K562 (cell line): ENCODE results near the gene GNG7. TPM values are rescaled to one million over a fixed set of nuclear protein-coding genes. Genes with fewer than 3 reads are reported as not detected.

Experiments
- ATAC-seq: fragments of 200-7000 bp; cut with Tn5 transposase; 3 replicates; pipeline ENCODE4 v1.9.1; 2020; ENCODE audit warnings: moderate library complexity
- BruUV-seq: library from RNA; stranded (reverse); fragments of 400-500 nt; replicated peaks from 2 replicates; lab custom pipeline; 2021; lab: Mats Ljungman, UMichigan
- CTCF ChIA-PET: fragments of 300-600 bp; formaldehyde crosslinking; extraction: SDS; loops from one replicate; lab custom pipeline; 2021; ENCODE audit warnings: low intra/inter-chr PET ratio; lab: Yijun Ruan, JAX
- POLR2A ChIA-PET: fragments of 300-600, 350-650 bp; sonication (Branson Sonifier 250); formaldehyde crosslinking; extraction: SDS; loops from one replicate; lab custom pipeline; 2021; ENCODE audit warnings: antibody characterized with exemption, inconsistent platforms; lab: Yijun Ruan, JAX
- DNase-seq, 4 experiments: peaks; one replicate each; pipeline versions ENCODE4 v3.0.0 to v3.0.0-alpha.2; 2011 to 2018; ENCODE audit warnings: low spot score in 3 of 4, mixed read lengths in 3 of 4; ENCODE audit errors: extremely low read depth in 1 of 4
- FAIRE-seq: peaks from 2 replicates; lab custom pipeline; 2011; peaks lifted over from hg19 to GRCh38; lab: Jason Lieb, UNC
- H2AFZ ChIP-seq: 2 replicates; pipeline ENCODE4 v1.6.0; 2011; ENCODE audit warnings: low read depth, low read length, control low read depth, inconsistent platforms
- H3K27ac ChIP-seq: fragments of 200-600 bp; 3 replicates; pipeline ENCODE4 v1.8.0; 2011; ENCODE audit warnings: low read depth, mild to moderate bottlenecking, control low read depth, inconsistent platforms, low read length, moderate library complexity, mixed read lengths; ENCODE audit errors: extremely low read depth
- H3K27me3 ChIP-seq, 2 experiments: fragments of 300-600 bp in 1 of 2; 2 replicates in 1 of 2; 3 replicates in 1 of 2; pipeline versions ENCODE4 v1.6.0 to v1.8.0; 2011; ENCODE audit warnings: inconsistent platforms in 2 of 2, low read length in 2 of 2, mild to moderate bottlenecking in 1 of 2, mixed read lengths in 1 of 2, moderate library complexity in 1 of 2; ENCODE audit not compliant: control insufficient read depth in 2 of 2, insufficient read depth in 2 of 2
- H3K36me3 ChIP-seq: fragments of 300-600 bp; 3 replicates; pipeline ENCODE4 v1.8.0; 2011; ENCODE audit warnings: mild to moderate bottlenecking, low read length, inconsistent platforms; ENCODE audit not compliant: control insufficient read depth, insufficient read depth
- H3K4me1 ChIP-seq, 2 experiments: fragments of 200-600 bp in 1 of 2; replicated peaks in 1 of 2; 2 replicates in 1 of 2; 3 replicates in 1 of 2; pipeline versions ENCODE4 v1.5.1 to v1.8.0; 2011; ENCODE audit warnings: inconsistent platforms in 2 of 2, low read length in 2 of 2, mild to moderate bottlenecking in 1 of 2, mixed read lengths in 1 of 2, moderate library complexity in 1 of 2; ENCODE audit not compliant: control insufficient read depth in 2 of 2, insufficient read depth in 2 of 2
- H3K4me2 ChIP-seq: 2 replicates; pipeline ENCODE4 v1.6.1; 2011; ENCODE audit warnings: low read length, control low read depth, inconsistent platforms, mixed read lengths; ENCODE audit not compliant: insufficient read depth
- H3K4me3 ChIP-seq: fragments of 200-600 bp; sonication (generic), shearing (Covaris generic); 2 replicates; pipeline ENCODE4 v1.5.1; 2016; ENCODE audit warnings: control low read depth, inconsistent platforms
- H3K79me2 ChIP-seq: fragments of 200-600 bp; 3 replicates; pipeline ENCODE4 v1.8.0; 2011; ENCODE audit warnings: low read length, inconsistent platforms; ENCODE audit not compliant: control insufficient read depth, insufficient read depth
- H3K9ac ChIP-seq, 2 experiments: 2 replicates each; pipeline versions ENCODE4 v1.6.0 to v1.6.1; 2011; ENCODE audit warnings: low read depth in 2 of 2, low read length in 2 of 2, control low read depth in 1 of 2, inconsistent platforms in 1 of 2, mild to moderate bottlenecking in 1 of 2, mixed read lengths in 1 of 2; ENCODE audit not compliant: insufficient read depth in 1 of 2
- H3K9me1 ChIP-seq: one replicate; pipeline ENCODE4 v1.6.0; 2011; ENCODE audit warnings: inconsistent platforms, mild to moderate bottlenecking, low read length, moderate library complexity; ENCODE audit not compliant: control insufficient read depth, insufficient read depth
- H3K9me3 ChIP-seq: replicated peaks from 2 replicates; pipeline ENCODE4 v1.5.1; 2011; ENCODE audit warnings: low read depth, low read length, inconsistent platforms; ENCODE audit not compliant: control insufficient read depth, insufficient read depth
- H4K20me1 ChIP-seq: replicated peaks from 2 replicates; pipeline ENCODE4 v1.6.1; 2011; ENCODE audit warnings: low read length, inconsistent platforms, mixed read lengths; ENCODE audit not compliant: control insufficient read depth, insufficient read depth
- HBP1 ChIP-seq: fragments of 450-650 bp; formaldehyde crosslinking; IDR thresholded peaks from 2 replicates; pipeline ENCODE4 v1.4.0; 2022; ENCODE audit warnings: missing genetic modification characterization
- HDAC2 ChIP-seq: fragments of 450-650 bp; IDR thresholded peaks from 2 replicates; pipeline ENCODE4 v1.6.1; 2016; ENCODE audit warnings: mild to moderate bottlenecking
- L3MBTL2 ChIP-seq: fragments of 450-650 bp; IDR thresholded peaks from 2 replicates; pipeline ENCODE4 v1.6.1; 2016; ENCODE audit warnings: mild to moderate bottlenecking, moderate library complexity
- PRPF4 ChIP-seq: fragments of 200-400 bp; formaldehyde crosslinking; IDR thresholded peaks from one replicate; pipeline ENCODE4 v1.6.1; 2017; ENCODE audit warnings: low read length, low read depth, mild to moderate bottlenecking; ENCODE audit not compliant: insufficient read depth, poor library complexity, severe bottlenecking
- RBM34 ChIP-seq: fragments of 200-400 bp; formaldehyde crosslinking; IDR thresholded peaks from 2 replicates; pipeline ENCODE4 v1.6.1; 2018; ENCODE audit warnings: low read length, borderline replicate concordance; ENCODE audit not compliant: insufficient read depth
- ZBTB7A ChIP-seq: IDR thresholded peaks from 2 replicates; pipeline ENCODE4 v1.6.1; 2011; ENCODE audit warnings: low read depth, mild to moderate bottlenecking, low read length, moderate library complexity, borderline replicate concordance; ENCODE audit not compliant: control insufficient read depth
- WGBS: fragments of 100-300 bp; shearing (Covaris generic); methylation state at CpG from one replicate; pipeline ENCODE4 v1.1.6; 2016; ENCODE audit warnings: low coverage, mixed read lengths; ENCODE audit not compliant: insufficient coverage; ENCODE audit errors: missing lambda C conversion rate; 5-methylcytosine and 5-hydroxymethylcytosine counted together
- in situ Hi-C: fragments of 300-500 bp; cut with MboI; formaldehyde crosslinking; loops from 4 replicates; pipeline ENCODE4 v1.15.0; 2018; ENCODE audit warnings: inconsistent platforms, mixed read lengths
- intact Hi-C: fragments of 100-400 bp; cut with micrococcal nuclease; formaldehyde crosslinking; loops from 2 replicates; pipeline ENCODE4 v1.14.2; 2022
- polyA plus RNA-seq, 8 experiments: library from polyadenylated mRNA; depleted of rRNA in 4 of 8; stranded (reverse) in 5 of 8; unstranded in 3 of 8; fragments of >200 nt; fragmentation: Nextera tagmentation in 2 of 8; fragmentation: Illumina TruSeq in 1 of 8; extraction: Ambion mirVana in 2 of 8; extraction: Trizol in 1 of 8; gene quantifications; 2 replicates each; pipeline versions ENCODE4 v1.2.1 to v1.2.3, GENCODE V29; 2011 to 2014; ENCODE audit warnings: inconsistent platforms in 1 of 8, missing spikeins in 1 of 8
- total RNA-seq, 7 experiments: library from RNA; depleted of rRNA in 6 of 7; stranded (reverse); fragments of >200 nt in 6 of 7; fragmentation: Illumina TruSeq in 2 of 7; extraction: Trizol in 2 of 7; gene quantifications; 2 replicates each; pipeline versions ENCODE4 v1.2.1 to v1.2.3, GENCODE V29; 2011 to 2021; ENCODE audit warnings: low replicate concordance in 1 of 7
- TF ChIP-seq, protein P1 (sequence below): fragments of 450-650 bp; formaldehyde crosslinking; IDR thresholded peaks from 2 replicates; pipeline ENCODE4 v1.4.0; 2020; ENCODE audit warnings: mild to moderate bottlenecking
- TF ChIP-seq, protein P2 (sequence below), 3 experiments: IDR thresholded peaks in 2 of 3; conservative IDR thresholded peaks in 1 of 3; 2 replicates each; pipeline ENCODE4 v1.5.1; 2011 to 2012; ENCODE audit warnings: low read length in 3 of 3, mild to moderate bottlenecking in 3 of 3, control low read depth in 2 of 3, improper control_type of control experiment in 1 of 3, inconsistent platforms in 1 of 3, low read depth in 1 of 3, mixed read lengths in 1 of 3, moderate library complexity in 1 of 3; ENCODE audit not compliant: insufficient read depth in 2 of 3

Gene GNG7
- total and polyA plus RNA-seq, 9 of the 15 experiments (the other 6 are each of a cell fraction or from before 2014, with no cell fraction given) = 0.01 to 0.20 (median 0.06) TPM; not detected in 1

GRCh38 chr19:2481466-2481865 lies 221.0 kb downstream of the GNG7 start (continued):
- no peak for TF ChIP-seq HBP1
- TF ChIP-seq RBM34 = no peak
- TF ChIP-seq, all 486 proteins: peak for 0

GRCh38 chr19:2479556-2480194 lies 222.8 kb downstream of the GNG7 start:
- no peak for ATAC-seq
- no peak overlapping the region for H3K27ac ChIP-seq
- no peak overlapping the region for H3K4me2 ChIP-seq
- in situ Hi-C loops = no loop called here
- no peaks in the 10 kb centered on the region for H3K9me3 ChIP-seq
- DNase-seq = no peak
- intact Hi-C loops = no loop called here
- no peak overlapping the region for H3K4me3 ChIP-seq
- H3K36me3 ChIP-seq = no peaks in the 10 kb centered on the region
- 0 out of 2 replicates have a peak, but pooled peaks cover 5% of the 10 kb centered on the region for H4K20me1 ChIP-seq
- peak overlapping the region in 1 of 2 experiments; percentile 57; a peak in 1 of 4 replicates for H3K9ac ChIP-seq
- no peaks in the 10 kb centered on the region for H3K9me1 ChIP-seq
- 29% methylated on average over 18 of the region's 20 CpGs for WGBS
- BruUV-seq = no TSS peak
- H3K27me3 ChIP-seq = peaks cover 6 to 23% of the 10 kb centered on the region in 2 experiments; a peak in 4 of 5 replicates
- peaks cover 2 to 39% of the 10 kb centered on the region in 2 experiments; a peak in 4 of 5 replicates for H3K4me1 ChIP-seq
- FAIRE-seq = no peak
- ChIA-PET CTCF (no interaction called here), POLR2A (interaction anchor here (0.6 to 1.1 kb wide), 2 partner anchors 22 to 582 kb away, joined by 3 to 4 read pairs; no protein-coding TSS in a partner anchor)
- no peak overlapping the region for H2AFZ ChIP-seq
- no peaks in the 10 kb centered on the region for H3K79me2 ChIP-seq
- TF ChIP-seq ZBTB7A = peak; percentile 52; the same call in 1 of the 2 replicates
- TF ChIP-seq, protein P1, sequence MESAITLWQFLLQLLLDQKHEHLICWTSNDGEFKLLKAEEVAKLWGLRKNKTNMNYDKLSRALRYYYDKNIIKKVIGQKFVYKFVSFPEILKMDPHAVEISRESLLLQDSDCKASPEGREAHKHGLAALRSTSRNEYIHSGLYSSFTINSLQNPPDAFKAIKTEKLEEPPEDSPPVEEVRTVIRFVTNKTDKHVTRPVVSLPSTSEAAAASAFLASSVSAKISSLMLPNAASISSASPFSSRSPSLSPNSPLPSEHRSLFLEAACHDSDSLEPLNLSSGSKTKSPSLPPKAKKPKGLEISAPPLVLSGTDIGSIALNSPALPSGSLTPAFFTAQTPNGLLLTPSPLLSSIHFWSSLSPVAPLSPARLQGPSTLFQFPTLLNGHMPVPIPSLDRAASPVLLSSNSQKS (CRISPR knock-in tag) = no peak
- no peak for TF ChIP-seq PRPF4
- no peak for TF ChIP-seq L3MBTL2
- TF ChIP-seq, protein P2, sequence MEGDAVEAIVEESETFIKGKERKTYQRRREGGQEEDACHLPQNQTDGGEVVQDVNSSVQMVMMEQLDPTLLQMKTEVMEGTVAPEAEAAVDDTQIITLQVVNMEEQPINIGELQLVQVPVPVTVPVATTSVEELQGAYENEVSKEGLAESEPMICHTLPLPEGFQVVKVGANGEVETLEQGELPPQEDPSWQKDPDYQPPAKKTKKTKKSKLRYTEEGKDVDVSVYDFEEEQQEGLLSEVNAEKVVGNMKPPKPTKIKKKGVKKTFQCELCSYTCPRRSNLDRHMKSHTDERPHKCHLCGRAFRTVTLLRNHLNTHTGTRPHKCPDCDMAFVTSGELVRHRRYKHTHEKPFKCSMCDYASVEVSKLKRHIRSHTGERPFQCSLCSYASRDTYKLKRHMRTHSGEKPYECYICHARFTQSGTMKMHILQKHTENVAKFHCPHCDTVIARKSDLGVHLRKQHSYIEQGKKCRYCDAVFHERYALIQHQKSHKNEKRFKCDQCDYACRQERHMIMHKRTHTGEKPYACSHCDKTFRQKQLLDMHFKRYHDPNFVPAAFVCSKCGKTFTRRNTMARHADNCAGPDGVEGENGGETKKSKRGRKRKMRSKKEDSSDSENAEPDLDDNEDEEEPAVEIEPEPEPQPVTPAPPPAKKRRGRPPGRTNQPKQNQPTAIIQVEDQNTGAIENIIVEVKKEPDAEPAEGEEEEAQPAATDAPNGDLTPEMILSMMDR (IDR thresholded peaks at IDR 0.05 in 2 of 3, conservative IDR thresholded peaks at IDR 0.05 in 1 of 3; ENCODE audit: insufficient read depth in 2 of 3, low read depth in 1 of 3, low read length in 3 of 3) = 0 out of 6 replicates have a peak, but pooled peaks of 1 of the 3 experiments have one; percentile 6
- TF ChIP-seq HDAC2 = no peak
